K562 (cell line): ENCODE data around the gene DMD. TPM values are rescaled to one million over a fixed set of nuclear protein-coding genes. Genes with fewer than 3 reads are reported as not detected.

ENCODE experiments used
- ATAC-seq: fragments of 200-7000 bp; cut with Tn5 transposase; 3 replicates; pipeline ENCODE4 v1.9.1; 2020; ENCODE audit warnings: moderate library complexity
- BruUV-seq: library from RNA; stranded (reverse); fragments of 400-500 nt; replicated peaks from 2 replicates; lab custom pipeline; 2021; lab: Mats Ljungman, UMichigan
- CTCF ChIA-PET: fragments of 300-600 bp; formaldehyde crosslinking; extraction: SDS; loops from one replicate; lab custom pipeline; 2021; ENCODE audit warnings: low intra/inter-chr PET ratio; lab: Yijun Ruan, JAX
- POLR2A ChIA-PET: fragments of 300-600, 350-650 bp; sonication (Branson Sonifier 250); formaldehyde crosslinking; extraction: SDS; loops from one replicate; lab custom pipeline; 2021; ENCODE audit warnings: antibody characterized with exemption, inconsistent platforms; lab: Yijun Ruan, JAX
- DNase-seq, 4 experiments: peaks; one replicate each; pipeline versions ENCODE4 v3.0.0 to v3.0.0-alpha.2; 2011 to 2018; ENCODE audit warnings: low spot score in 3 of 4, mixed read lengths in 3 of 4; ENCODE audit errors: extremely low read depth in 1 of 4
- FAIRE-seq: peaks from 2 replicates; lab custom pipeline; 2011; peaks lifted over from hg19 to GRCh38; lab: Jason Lieb, UNC
- H2AFZ ChIP-seq: 2 replicates; pipeline ENCODE4 v1.6.0; 2011; ENCODE audit warnings: low read depth, low read length, control low read depth, inconsistent platforms
- H3K27ac ChIP-seq: fragments of 200-600 bp; 3 replicates; pipeline ENCODE4 v1.8.0; 2011; ENCODE audit warnings: low read depth, mild to moderate bottlenecking, control low read depth, inconsistent platforms, low read length, moderate library complexity, mixed read lengths; ENCODE audit errors: extremely low read depth
- H3K27me3 ChIP-seq, 2 experiments: fragments of 300-600 bp in 1 of 2; 2 replicates in 1 of 2; 3 replicates in 1 of 2; pipeline versions ENCODE4 v1.6.0 to v1.8.0; 2011; ENCODE audit warnings: inconsistent platforms in 2 of 2, low read length in 2 of 2, mild to moderate bottlenecking in 1 of 2, mixed read lengths in 1 of 2, moderate library complexity in 1 of 2; ENCODE audit not compliant: control insufficient read depth in 2 of 2, insufficient read depth in 2 of 2
- H3K36me3 ChIP-seq: fragments of 300-600 bp; 3 replicates; pipeline ENCODE4 v1.8.0; 2011; ENCODE audit warnings: mild to moderate bottlenecking, low read length, inconsistent platforms; ENCODE audit not compliant: control insufficient read depth, insufficient read depth
- H3K4me1 ChIP-seq, 2 experiments: fragments of 200-600 bp in 1 of 2; replicated peaks in 1 of 2; 2 replicates in 1 of 2; 3 replicates in 1 of 2; pipeline versions ENCODE4 v1.5.1 to v1.8.0; 2011; ENCODE audit warnings: inconsistent platforms in 2 of 2, low read length in 2 of 2, mild to moderate bottlenecking in 1 of 2, mixed read lengths in 1 of 2, moderate library complexity in 1 of 2; ENCODE audit not compliant: control insufficient read depth in 2 of 2, insufficient read depth in 2 of 2
- H3K4me2 ChIP-seq: 2 replicates; pipeline ENCODE4 v1.6.1; 2011; ENCODE audit warnings: low read length, control low read depth, inconsistent platforms, mixed read lengths; ENCODE audit not compliant: insufficient read depth
- H3K4me3 ChIP-seq: fragments of 200-600 bp; sonication (generic), shearing (Covaris generic); 2 replicates; pipeline ENCODE4 v1.5.1; 2016; ENCODE audit warnings: control low read depth, inconsistent platforms
- H3K79me2 ChIP-seq: fragments of 200-600 bp; 3 replicates; pipeline ENCODE4 v1.8.0; 2011; ENCODE audit warnings: low read length, inconsistent platforms; ENCODE audit not compliant: control insufficient read depth, insufficient read depth
- H3K9ac ChIP-seq, 2 experiments: 2 replicates each; pipeline versions ENCODE4 v1.6.0 to v1.6.1; 2011; ENCODE audit warnings: low read depth in 2 of 2, low read length in 2 of 2, control low read depth in 1 of 2, inconsistent platforms in 1 of 2, mild to moderate bottlenecking in 1 of 2, mixed read lengths in 1 of 2; ENCODE audit not compliant: insufficient read depth in 1 of 2
- H3K9me1 ChIP-seq: one replicate; pipeline ENCODE4 v1.6.0; 2011; ENCODE audit warnings: inconsistent platforms, mild to moderate bottlenecking, low read length, moderate library complexity; ENCODE audit not compliant: control insufficient read depth, insufficient read depth
- H3K9me3 ChIP-seq: replicated peaks from 2 replicates; pipeline ENCODE4 v1.5.1; 2011; ENCODE audit warnings: low read depth, low read length, inconsistent platforms; ENCODE audit not compliant: control insufficient read depth, insufficient read depth
- H4K20me1 ChIP-seq: replicated peaks from 2 replicates; pipeline ENCODE4 v1.6.1; 2011; ENCODE audit warnings: low read length, inconsistent platforms, mixed read lengths; ENCODE audit not compliant: control insufficient read depth, insufficient read depth
- ETV1 ChIP-seq: fragments of 450-650 bp; conservative IDR thresholded peaks from 2 replicates; pipeline ENCODE4 v1.6.1; 2016; ENCODE audit warnings: missing genetic modification characterization, control low read depth, low read depth, missing compliant biosample characterization
- FOXM1 ChIP-seq, 2 experiments: fragments of 450-650 bp in 1 of 2; sonication (generic) in 1 of 2; formaldehyde crosslinking in 1 of 2; IDR thresholded peaks; 2 replicates each; pipeline versions ENCODE4 v1.6.1 to v1.9.0; 2017 to 2022; ENCODE audit warnings: low read depth in 2 of 2, mild to moderate bottlenecking in 2 of 2, missing genetic modification reagents in 1 of 2, moderate library complexity in 1 of 2
- HDAC8 ChIP-seq: fragments of 450-650 bp; IDR thresholded peaks from 2 replicates; pipeline ENCODE4 v1.6.1; 2016; ENCODE audit warnings: mild to moderate bottlenecking, missing genetic modification characterization, moderate library complexity, missing compliant biosample characterization
- HMG20B ChIP-seq: fragments of 250-450 bp; sonication (Bioruptor Pico); IDR thresholded peaks from 2 replicates; pipeline ENCODE4 v1.5.0; 2021; ENCODE audit warnings: mild to moderate bottlenecking
- KDM5B ChIP-seq: fragments of 200-600 bp; sonication (generic); IDR thresholded peaks from 2 replicates; pipeline ENCODE4 v1.6.1; 2012; ENCODE audit warnings: low read depth, mild to moderate bottlenecking, moderate library complexity, low read length, control low read depth, inconsistent platforms; ENCODE audit not compliant: insufficient replicate concordance
- MEIS2 ChIP-seq: fragments of 450-650 bp; IDR thresholded peaks from 2 replicates; pipeline ENCODE4 v1.6.1; 2014; ENCODE audit warnings: mild to moderate bottlenecking; ENCODE audit not compliant: partially characterized antibody
- NFIC ChIP-seq: fragments of 450-650 bp; IDR thresholded peaks from 2 replicates; pipeline ENCODE4 v1.6.1; 2017; ENCODE audit warnings: mild to moderate bottlenecking, inconsistent platforms
- RB1 ChIP-seq: fragments of 450-650 bp; IDR thresholded peaks from 2 replicates; pipeline ENCODE4 v1.6.1; 2017; ENCODE audit warnings: low read depth, mild to moderate bottlenecking
- SAFB ChIP-seq: fragments of 200-400 bp; formaldehyde crosslinking; IDR thresholded peaks from 2 replicates; pipeline ENCODE4 v1.6.1; 2017; ENCODE audit warnings: low read depth, low read length, borderline replicate concordance
- SREBF1 ChIP-seq: fragments of 150-350 bp; IDR thresholded peaks from 2 replicates; pipeline ENCODE4 v1.6.1; 2014; ENCODE audit warnings: antibody characterized with exemption, low read depth, low read length, borderline replicate concordance
- XRCC5 ChIP-seq: fragments of 200-400 bp; formaldehyde crosslinking; IDR thresholded peaks from 2 replicates; pipeline ENCODE4 v1.6.1; 2017; ENCODE audit warnings: low read depth, mild to moderate bottlenecking, low read length
- ZNF165 ChIP-seq: fragments of 250-450 bp; sonication (Bioruptor Pico); IDR thresholded peaks from 2 replicates; pipeline ENCODE4 v1.4.0; 2020; ENCODE audit warnings: borderline replicate concordance
- ZNF436 ChIP-seq: fragments of 250-450, 450-650 bp; sonication (Bioruptor Pico); formaldehyde crosslinking; IDR thresholded peaks from 2 replicates; pipeline ENCODE4 v1.7.0; 2020; ENCODE audit warnings: mild to moderate bottlenecking
- ZNF830 ChIP-seq: fragments of 250-450 bp; sonication (Bioruptor Pico); IDR thresholded peaks from 2 replicates; pipeline ENCODE4 v1.5.0; 2021; ENCODE audit warnings: mild to moderate bottlenecking
- WGBS: fragments of 100-300 bp; shearing (Covaris generic); methylation state at CpG from one replicate; pipeline ENCODE4 v1.1.6; 2016; ENCODE audit warnings: low coverage, mixed read lengths; ENCODE audit not compliant: insufficient coverage; ENCODE audit errors: missing lambda C conversion rate; 5-methylcytosine and 5-hydroxymethylcytosine counted together
- in situ Hi-C: fragments of 300-500 bp; cut with MboI; formaldehyde crosslinking; loops from 4 replicates; pipeline ENCODE4 v1.15.0; 2018; ENCODE audit warnings: inconsistent platforms, mixed read lengths
- intact Hi-C: fragments of 100-400 bp; cut with micrococcal nuclease; formaldehyde crosslinking; loops from 2 replicates; pipeline ENCODE4 v1.14.2; 2022
- polyA plus RNA-seq, 8 experiments: library from polyadenylated mRNA; depleted of rRNA in 4 of 8; stranded (reverse) in 5 of 8; unstranded in 3 of 8; fragments of >200 nt; fragmentation: Nextera tagmentation in 2 of 8; fragmentation: Illumina TruSeq in 1 of 8; extraction: Ambion mirVana in 2 of 8; extraction: Trizol in 1 of 8; gene quantifications; 2 replicates each; pipeline versions ENCODE4 v1.2.1 to v1.2.3, GENCODE V29; 2011 to 2014; ENCODE audit warnings: inconsistent platforms in 1 of 8, missing spikeins in 1 of 8
- total RNA-seq, 7 experiments: library from RNA; depleted of rRNA in 6 of 7; stranded (reverse); fragments of >200 nt in 6 of 7; fragmentation: Illumina TruSeq in 2 of 7; extraction: Trizol in 2 of 7; gene quantifications; 2 replicates each; pipeline versions ENCODE4 v1.2.1 to v1.2.3, GENCODE V29; 2011 to 2021; ENCODE audit warnings: low replicate concordance in 1 of 7
- TF ChIP-seq, protein P1 (sequence below): fragments of 250-450 bp; sonication (Bioruptor Pico); IDR thresholded peaks from 2 replicates; pipeline ENCODE4 v1.5.0; 2020; ENCODE audit warnings: mild to moderate bottlenecking
- TF ChIP-seq, protein P2 (sequence below): IDR thresholded peaks from 2 replicates; pipeline ENCODE4 v1.6.1; 2012; ENCODE audit warnings: low read depth, low read length, improper control_type of control experiment, borderline replicate concordance
- TF ChIP-seq, protein P3 (sequence below): fragments of 450-650 bp; IDR thresholded peaks from one replicate; pipeline ENCODE4 v1.6.1; 2018; ENCODE audit warnings: mild to moderate bottlenecking, moderate library complexity; ENCODE audit not compliant: partially characterized antibody

The DMD gene
- total and polyA plus RNA-seq, 9 of the 15 experiments (the other 6 are each of a cell fraction or from before 2014, with no cell fraction given) = 3.8 to 20.4 (median 11.4) TPM

DNA sequence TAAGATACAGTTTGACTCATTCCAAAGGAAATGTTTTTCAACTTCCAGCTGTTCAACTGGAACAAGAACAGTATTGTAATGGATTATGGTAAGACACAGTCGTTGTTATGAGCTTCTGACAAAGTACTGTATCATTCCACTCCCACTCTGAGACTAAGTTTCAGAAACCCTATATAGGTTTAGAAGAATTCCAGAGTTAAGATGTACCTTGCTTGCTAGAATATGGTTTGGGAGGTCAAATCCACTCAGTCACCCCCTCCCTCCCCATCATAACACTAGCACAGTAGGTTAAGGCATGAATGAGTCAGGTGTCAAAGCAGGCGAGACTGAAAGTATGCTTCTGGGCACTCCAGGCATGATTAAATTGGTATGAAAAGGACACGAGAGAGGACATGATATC is 339.7 kb downstream of the DMD start:
- intact Hi-C loops (no loop called here), in situ Hi-C loops (no loop called here)
- POLR2A ChIA-PET = no interaction called here
- no peak overlapping the region for H3K4me2 ChIP-seq
- DNase-seq (no peak), ATAC-seq (no peak), FAIRE-seq (no peak)
- no peak overlapping the region for H3K4me3 ChIP-seq
- H3K27me3 ChIP-seq = no peaks in the 10 kb centered on the region
- H4K20me1 ChIP-seq = no peaks in the 10 kb centered on the region
- H3K9me1 ChIP-seq = no peaks in the 10 kb centered on the region
- no peaks in the 10 kb centered on the region for H3K79me2 ChIP-seq
- H2AFZ ChIP-seq = no peak overlapping the region
- no peak overlapping the region for H3K9ac ChIP-seq
- CTCF ChIA-PET = no interaction called here
- 7% methylated on average over 3 of the region's 3 CpGs for WGBS
- H3K4me1 ChIP-seq = no peaks in the 10 kb centered on the region
- H3K36me3 ChIP-seq = no peaks in the 10 kb centered on the region
- H3K27ac ChIP-seq = no peak overlapping the region
- no TSS peak for BruUV-seq
- H3K9me3 ChIP-seq = no peaks in the 10 kb centered on the region
- TF ChIP-seq, protein P1, sequence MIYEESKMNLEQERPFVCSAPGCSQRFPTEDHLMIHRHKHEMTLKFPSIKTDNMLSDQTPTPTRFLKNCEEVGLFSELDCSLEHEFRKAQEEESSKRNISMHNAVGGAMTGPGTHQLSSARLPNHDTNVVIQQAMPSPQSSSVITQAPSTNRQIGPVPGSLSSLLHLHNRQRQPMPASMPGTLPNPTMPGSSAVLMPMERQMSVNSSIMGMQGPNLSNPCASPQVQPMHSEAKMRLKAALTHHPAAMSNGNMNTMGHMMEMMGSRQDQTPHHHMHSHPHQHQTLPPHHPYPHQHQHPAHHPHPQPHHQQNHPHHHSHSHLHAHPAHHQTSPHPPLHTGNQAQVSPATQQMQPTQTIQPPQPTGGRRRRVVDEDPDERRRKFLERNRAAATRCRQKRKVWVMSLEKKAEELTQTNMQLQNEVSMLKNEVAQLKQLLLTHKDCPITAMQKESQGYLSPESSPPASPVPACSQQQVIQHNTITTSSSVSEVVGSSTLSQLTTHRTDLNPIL (CRISPR knock-in tag) = no peak
- TF ChIP-seq ZNF436 (CRISPR knock-in tag) (no peak), MEIS2 (no peak), HMG20B (CRISPR knock-in tag) (no peak), RB1 (no peak), HDAC8 (no peak), NFIC (no peak), KDM5B (no peak), SREBF1 (no peak), FOXM1 (IDR thresholded peaks at IDR 0.05; ENCODE audit: low read depth) (no peak), FOXM1 (CRISPR knock-in tag; IDR thresholded peaks at IDR 0.05; ENCODE audit: low read depth) (no peak), XRCC5 (no peak), ZNF830 (CRISPR knock-in tag) (no peak), ZNF165 (CRISPR knock-in tag) (no peak), ETV1 (tag) (no peak), SAFB (no peak)
- TF ChIP-seq, protein P2, sequence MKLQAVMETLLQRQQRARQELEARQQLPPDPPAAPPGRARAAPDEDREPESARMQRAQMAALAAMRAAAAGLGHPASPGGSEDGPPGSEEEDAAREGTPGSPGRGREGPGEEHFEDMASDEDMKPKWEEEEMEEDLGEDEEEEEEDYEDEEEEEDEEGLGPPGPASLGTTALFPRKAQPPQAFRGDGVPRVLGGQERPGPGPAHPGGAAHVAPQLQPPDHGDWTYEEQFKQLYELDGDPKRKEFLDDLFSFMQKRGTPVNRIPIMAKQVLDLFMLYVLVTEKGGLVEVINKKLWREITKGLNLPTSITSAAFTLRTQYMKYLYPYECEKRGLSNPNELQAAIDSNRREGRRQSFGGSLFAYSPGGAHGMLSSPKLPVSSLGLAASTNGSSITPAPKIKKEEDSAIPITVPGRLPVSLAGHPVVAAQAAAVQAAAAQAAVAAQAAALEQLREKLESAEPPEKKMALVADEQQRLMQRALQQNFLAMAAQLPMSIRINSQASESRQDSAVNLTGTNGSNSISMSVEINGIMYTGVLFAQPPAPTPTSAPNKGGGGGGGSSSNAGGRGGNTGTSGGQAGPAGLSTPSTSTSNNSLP = no peak
- TF ChIP-seq, protein P3, sequence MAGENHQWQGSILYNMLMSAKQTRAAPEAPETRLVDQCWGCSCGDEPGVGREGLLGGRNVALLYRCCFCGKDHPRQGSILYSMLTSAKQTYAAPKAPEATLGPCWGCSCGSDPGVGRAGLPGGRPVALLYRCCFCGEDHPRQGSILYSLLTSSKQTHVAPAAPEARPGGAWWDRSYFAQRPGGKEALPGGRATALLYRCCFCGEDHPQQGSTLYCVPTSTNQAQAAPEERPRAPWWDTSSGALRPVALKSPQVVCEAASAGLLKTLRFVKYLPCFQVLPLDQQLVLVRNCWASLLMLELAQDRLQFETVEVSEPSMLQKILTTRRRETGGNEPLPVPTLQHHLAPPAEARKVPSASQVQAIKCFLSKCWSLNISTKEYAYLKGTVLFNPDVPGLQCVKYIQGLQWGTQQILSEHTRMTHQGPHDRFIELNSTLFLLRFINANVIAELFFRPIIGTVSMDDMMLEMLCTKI = no peak
